ENCODE data around the gene KRT2. TPM values are rescaled to one million over a fixed set of nuclear protein-coding genes. Genes with fewer than 3 reads are reported as not detected.

The KRT2 gene
- total RNA-seq, 1 experiment from 2014 or later, result not detected

GRCh38 chr12:52679875-52680274, 27.9 kb upstream of the KRT2 start:
- no peaks in the 10 kb centered on the region for H3K27me3 ChIP-seq (ENCODE audit: insufficient read depth, low read depth)
- H3F3A ChIP-seq (ENCODE audit: insufficient read depth, low read depth), result no peaks in the 10 kb centered on the region
- H2AFZ ChIP-seq, result no peak overlapping the region
- ChIA-PET CTCF (no interaction called here), POLR2A (ENCODE audit: unreplicated experiment) (no interaction called here)
- H3K27ac ChIP-seq, result no peak overlapping the region
- intact Hi-C loops (cut with micrococcal nuclease; ENCODE audit: unreplicated experiment), result no loop called here
- DNase-seq, result no peak
- no peaks in the 10 kb centered on the region for H3K36me3 ChIP-seq (ENCODE audit: low read depth)
- H3K9me3 ChIP-seq (ENCODE audit: insufficient read depth, low read depth), result no peaks in the 10 kb centered on the region
- H4K20me1 ChIP-seq (ENCODE audit: insufficient read depth), result no peaks in the 10 kb centered on the region
- H3K4me2 ChIP-seq, result no peak overlapping the region
- no peaks in the 10 kb centered on the region for H3K9me2 ChIP-seq (ENCODE audit: insufficient read depth)
- H3K4me1 ChIP-seq (replicated peaks; ENCODE audit: insufficient read depth), result no peaks in the 10 kb centered on the region
- no TSS peak for BruUV-seq (replicated peaks)
- H3K79me2 ChIP-seq (ENCODE audit: low read depth), result no peaks in the 10 kb centered on the region
- TF ChIP-seq EZH2 (IDR thresholded peaks at IDR 0.05; ENCODE audit: low read depth) (no peak), CTCF (conservative IDR thresholded peaks at IDR 0.05) (no peak)
- H3K4me3 ChIP-seq, result no peak overlapping the region

- Histone ChIP-seq H3K4me3 (no peak overlapping the region), H3K36me3 (ENCODE audit: low read depth) (no peaks in the 10 kb centered on the region), H3K27me3 (ENCODE audit: insufficient read depth, low read depth) (no peaks in the 10 kb centered on the region), H3K79me2 (ENCODE audit: low read depth) (no peaks in the 10 kb centered on the region), H3F3A (ENCODE audit: insufficient read depth, low read depth) (peaks cover 14% of the 10 kb centered on the region), H4K20me1 (ENCODE audit: insufficient read depth) (no peaks in the 10 kb centered on the region), H3K9me2 (ENCODE audit: insufficient read depth) (no peaks in the 10 kb centered on the region), H3K4me1 (replicated peaks; ENCODE audit: insufficient read depth) (peaks cover 13% of the 10 kb centered on the region), H3K27ac (no peak overlapping the region), H3K4me2 (no peak overlapping the region), H3K9me3 (ENCODE audit: insufficient read depth, low read depth) (no peaks in the 10 kb centered on the region), H2AFZ (no peak overlapping the region)
- intact Hi-C loops (cut with micrococcal nuclease; ENCODE audit: unreplicated experiment), result no loop called here
- no peak for DNase-seq
- CTCF ChIA-PET, result no interaction called here
- no TSS peak for BruUV-seq (replicated peaks)
- POLR2A ChIA-PET (ENCODE audit: unreplicated experiment), result no interaction called here
- no peak for TF ChIP-seq EZH2 (IDR thresholded peaks at IDR 0.05; ENCODE audit: low read depth)
- TF ChIP-seq CTCF (conservative IDR thresholded peaks at IDR 0.05), result no peak
Observed at GRCh38 chr12:52677671-52678070, 25.7 kb upstream of the KRT2 start.

- no TSS peak for BruUV-seq (replicated peaks)
- H4K20me1 ChIP-seq (ENCODE audit: insufficient read depth), result no peaks in the 10 kb centered on the region
- no peak overlapping the region for H2AFZ ChIP-seq
- TF ChIP-seq CTCF (conservative IDR thresholded peaks at IDR 0.05), result no peak
- no peak for TF ChIP-seq EZH2 (IDR thresholded peaks at IDR 0.05; ENCODE audit: low read depth)
- H3K4me3 ChIP-seq, result no peak overlapping the region
- DNase-seq, result no peak
- no peaks in the 10 kb centered on the region for H3K9me3 ChIP-seq (ENCODE audit: insufficient read depth, low read depth)
- no peak overlapping the region for H3K4me2 ChIP-seq
- H3K36me3 ChIP-seq (ENCODE audit: low read depth), result no peaks in the 10 kb centered on the region
- no peak overlapping the region for H3K27ac ChIP-seq
- H3K27me3 ChIP-seq (ENCODE audit: insufficient read depth, low read depth), result no peaks in the 10 kb centered on the region
- ChIA-PET CTCF (no interaction called here), POLR2A (ENCODE audit: unreplicated experiment) (no interaction called here)
- H3F3A ChIP-seq (ENCODE audit: insufficient read depth, low read depth), result peaks cover 17% of the 10 kb centered on the region
- intact Hi-C loops (cut with micrococcal nuclease; ENCODE audit: unreplicated experiment), result no loop called here
- H3K79me2 ChIP-seq (ENCODE audit: low read depth), result no peaks in the 10 kb centered on the region
- peaks cover 16% of the 10 kb centered on the region for H3K4me1 ChIP-seq (replicated peaks; ENCODE audit: insufficient read depth)
- H3K9me2 ChIP-seq (ENCODE audit: insufficient read depth), result no peaks in the 10 kb centered on the region
Observed at GRCh38 chr12:52677126-52677525, 25.1 kb upstream of the KRT2 start.
